ENCODE data around the gene SURF1. TPM values are rescaled to one million over a fixed set of nuclear protein-coding genes. Genes with fewer than 3 reads are reported as not detected.
"Not testable (repeated sequence)": the region's sequence is repeated elsewhere in the genome, so short reads cannot be mapped to it uniquely, and the experiment has no call there.

Gene SURF1
- total RNA-seq, 1 donor, result 22.9 TPM

DNA sequence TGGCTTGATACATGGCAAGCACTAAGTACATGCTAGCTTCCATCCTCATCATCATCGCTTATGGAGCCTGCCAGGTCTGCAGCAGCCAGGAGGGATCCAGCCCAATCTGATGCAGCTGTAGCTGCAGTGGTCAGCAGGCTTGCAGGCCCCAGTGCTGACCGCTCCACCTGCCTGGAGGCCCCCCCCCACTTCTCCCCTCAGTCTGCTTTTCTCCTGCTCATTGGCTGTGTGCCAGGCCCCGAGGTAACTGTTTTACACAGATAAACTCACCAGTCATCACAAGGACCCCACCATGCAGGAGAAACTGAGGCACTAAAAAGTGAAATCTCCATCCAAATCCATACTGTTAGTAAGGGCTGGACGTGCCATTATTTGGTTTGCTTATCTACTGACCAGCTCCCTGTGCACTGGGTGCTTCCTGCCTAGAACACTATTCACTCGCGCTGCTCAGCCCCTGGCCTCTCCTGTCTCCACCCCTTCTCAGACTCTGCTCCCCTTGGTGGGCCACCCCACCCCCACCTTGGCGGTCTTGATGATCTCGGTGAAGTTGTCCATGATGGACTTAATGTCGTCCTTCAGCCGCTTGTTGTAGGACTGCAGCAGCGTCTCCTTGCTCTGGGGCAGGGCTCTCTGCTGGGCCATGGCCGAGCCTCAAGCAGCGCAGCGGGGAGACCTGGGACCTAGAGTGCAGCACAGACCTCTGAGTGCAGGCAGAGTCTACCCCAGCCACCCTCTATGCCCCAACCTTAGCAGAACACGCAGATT lies 10.1 kb downstream of the SURF1 start:
- DNase-seq (ENCODE audit: low read depth in 2 of 3, low spot score in 2 of 3), result no peak

- DNase-seq (ENCODE audit: low read depth in 2 of 3, low spot score in 2 of 3), result no peak
Measured at GRCh38 chr9:133345596-133345995, 10.7 kb downstream of the SURF1 start.

DNA sequence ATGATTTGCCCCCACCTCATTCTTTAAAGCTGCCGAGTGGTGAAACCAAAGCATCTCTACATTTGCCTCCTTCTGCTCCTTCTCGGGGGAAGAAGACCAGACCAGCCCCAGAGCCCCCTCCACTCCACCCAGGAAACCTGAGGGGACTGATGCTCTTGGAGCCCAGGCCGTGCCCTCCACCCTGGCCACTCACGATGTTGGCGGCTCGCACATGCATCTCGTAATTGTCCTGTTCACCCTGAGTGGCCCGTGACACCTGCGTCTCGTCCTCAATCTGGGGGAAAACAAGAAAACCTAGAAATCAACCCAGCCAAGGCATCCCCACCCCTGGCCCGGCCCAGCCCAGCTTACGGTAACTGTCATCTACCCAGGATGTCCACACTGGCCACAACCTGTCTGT lies 11.3 kb downstream of the SURF1 start:
- no peak for DNase-seq (ENCODE audit: low read depth in 2 of 3, low spot score in 2 of 3)

GRCh38 chr9:133344071-133344470 lies 12.2 kb downstream of the SURF1 start:
- no peak for DNase-seq (ENCODE audit: low read depth in 2 of 3, low spot score in 2 of 3)

DNA sequence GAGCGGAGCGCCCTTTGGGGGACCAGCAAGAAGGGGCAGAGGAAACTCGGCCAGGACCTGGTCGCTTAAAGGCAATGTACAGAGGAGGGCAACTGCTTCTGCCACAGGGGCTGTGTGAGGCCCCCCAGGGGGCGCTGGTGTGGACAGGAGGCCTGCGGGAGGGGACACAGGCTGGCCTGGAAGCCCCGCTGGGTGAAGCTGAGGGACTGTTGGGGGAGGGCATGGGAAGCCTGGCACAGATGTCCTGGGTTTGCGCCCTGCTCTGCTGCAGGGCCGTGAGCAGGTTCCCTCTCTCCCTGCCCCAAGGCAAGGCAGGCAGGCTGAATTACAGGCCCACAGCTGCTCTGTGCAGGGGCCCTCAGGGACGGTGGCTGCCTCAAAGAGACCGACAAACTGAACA lies 13.7 kb downstream of the SURF1 start:
- DNase-seq (ENCODE audit: low read depth in 2 of 3, low spot score in 2 of 3), result peak in 1 of 3 donors; percentile 32

DNA sequence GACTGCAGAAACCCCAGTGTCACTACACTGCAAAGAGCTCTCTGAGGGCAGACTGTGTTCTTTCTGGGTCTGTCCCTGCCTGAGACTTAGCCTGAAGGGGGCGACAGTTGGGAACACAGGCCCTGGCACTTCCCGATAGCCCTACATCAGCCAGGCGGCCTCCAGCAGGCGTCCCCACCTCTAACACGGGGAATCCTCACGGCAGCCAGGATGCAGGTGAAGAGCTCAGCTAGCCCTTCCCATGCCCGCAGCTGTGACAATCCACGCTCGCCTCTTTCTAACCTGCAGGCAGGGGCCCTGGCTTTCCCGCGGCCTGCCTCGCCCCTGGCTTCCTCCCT lies 14.2 kb downstream of the SURF1 start:
- no peak for DNase-seq (ENCODE audit: low read depth in 2 of 3, low spot score in 2 of 3)

- DNase-seq (ENCODE audit: low read depth in 2 of 3, low spot score in 2 of 3), result peak in 2 of 3 donors; percentile 56 to 74
Measured at GRCh38 chr9:133341369-133342068, 14.8 kb downstream of the SURF1 start.

DNA sequence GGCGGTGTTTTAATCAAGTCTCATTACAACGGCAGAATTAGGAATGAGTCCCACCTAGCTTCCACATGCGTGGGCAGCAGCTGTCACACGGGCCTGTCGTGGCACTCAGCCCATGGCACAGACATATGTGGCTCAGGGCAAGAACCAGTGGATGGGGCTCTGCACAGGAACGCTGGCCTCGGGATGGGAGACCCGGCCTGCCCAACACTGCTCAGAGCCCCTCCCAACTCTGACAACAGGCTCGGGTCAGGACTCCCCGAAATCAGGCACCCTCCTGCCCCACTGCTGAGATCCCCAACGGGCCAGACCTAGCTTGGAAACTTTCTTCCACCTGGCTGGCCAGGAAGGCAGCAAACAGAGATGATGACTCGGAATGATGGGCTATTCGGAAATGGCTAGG lies 15.4 kb downstream of the SURF1 start:
- no peak for DNase-seq (ENCODE audit: low read depth in 2 of 3, low spot score in 2 of 3)

- DNase-seq (ENCODE audit: low read depth in 2 of 3, low spot score in 2 of 3), result peak in 2 of 3 donors; percentile 23 to 56
Measured at GRCh38 chr9:133340256-133340655, 16.0 kb downstream of the SURF1 start.

- DNase-seq (ENCODE audit: low read depth in 2 of 3, low spot score in 2 of 3), result no peak
Measured at GRCh38 chr9:133339641-133340040, 16.6 kb downstream of the SURF1 start.

- DNase-seq (ENCODE audit: low read depth in 2 of 3, low spot score in 2 of 3), result peak; percentile 87 to 93 (median 92)
Measured at GRCh38 chr9:133335924-133336811, 20.1 kb downstream of the SURF1 start, which contains the start of gene SURF6. Gene SURF6, minus strand, starts transcription at chr9:133336188. Its CDS starts 56 bp downstream, at chr9:133336132.

DNA sequence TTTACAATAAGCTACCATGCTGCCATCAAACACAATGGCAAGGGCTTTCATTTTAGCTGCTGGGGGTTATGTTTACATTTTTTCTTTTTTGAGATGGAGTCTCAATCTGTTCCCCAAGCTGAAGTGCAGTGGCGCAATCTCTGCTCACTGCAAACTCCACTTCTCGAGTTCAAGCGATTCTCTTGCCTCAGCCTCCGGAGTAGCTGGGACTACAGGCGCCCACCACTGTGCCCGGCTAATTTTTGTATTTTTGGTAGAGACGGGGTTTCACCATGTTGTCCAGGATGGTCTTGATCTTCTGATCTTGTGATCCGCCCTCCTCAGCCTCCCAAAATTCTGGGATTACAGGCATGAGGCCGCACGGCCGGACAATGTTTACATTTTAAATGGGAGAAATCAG lies 21.4 kb downstream of the SURF1 start:
- DNase-seq (ENCODE audit: low read depth in 2 of 3, low spot score in 2 of 3), result not testable (repeated sequence)

DNA sequence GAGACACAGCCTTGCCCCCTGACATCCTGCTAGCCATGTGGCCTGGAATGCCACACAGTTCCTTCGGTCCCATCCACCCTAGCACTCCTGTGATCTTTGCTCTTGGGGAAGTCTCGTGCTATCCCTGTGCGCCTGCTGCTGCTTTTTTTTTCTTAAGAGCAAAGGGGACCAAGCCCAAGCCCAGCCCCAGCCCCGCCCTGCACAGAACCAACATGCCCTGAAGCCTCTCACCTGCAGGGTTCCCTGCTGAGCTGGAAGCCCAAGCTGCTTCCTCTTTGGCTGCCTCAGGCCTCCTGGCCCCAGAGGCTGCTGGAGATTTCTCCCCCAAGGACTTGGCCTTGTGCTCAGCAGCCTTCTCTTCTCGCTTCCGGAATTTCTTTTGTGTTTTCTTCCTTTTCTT lies 22.1 kb downstream of the SURF1 start:
- DNase-seq (ENCODE audit: low read depth in 2 of 3, low spot score in 2 of 3), result no peak

DNA sequence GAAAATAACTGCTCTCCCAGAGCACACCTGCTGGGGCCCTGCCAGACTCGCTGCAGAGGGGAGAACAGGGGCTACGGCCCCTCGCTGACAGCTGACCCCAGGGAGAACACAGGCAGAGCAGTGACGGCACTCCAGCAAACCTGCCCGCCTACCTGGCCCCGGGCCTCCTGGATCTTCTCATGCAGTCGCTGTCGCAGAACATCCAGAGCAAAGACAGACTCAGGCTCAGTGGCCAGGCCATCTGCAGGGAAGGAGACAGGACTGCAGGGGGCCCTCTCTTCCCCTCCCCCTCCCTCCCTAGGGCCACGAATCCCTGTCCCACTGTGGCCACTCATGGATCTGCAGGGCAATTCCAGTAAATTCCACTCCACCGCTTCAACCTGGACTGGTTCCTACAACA lies 22.7 kb downstream of the SURF1 start:
- DNase-seq (ENCODE audit: low read depth in 2 of 3, low spot score in 2 of 3), result no peak

DNA sequence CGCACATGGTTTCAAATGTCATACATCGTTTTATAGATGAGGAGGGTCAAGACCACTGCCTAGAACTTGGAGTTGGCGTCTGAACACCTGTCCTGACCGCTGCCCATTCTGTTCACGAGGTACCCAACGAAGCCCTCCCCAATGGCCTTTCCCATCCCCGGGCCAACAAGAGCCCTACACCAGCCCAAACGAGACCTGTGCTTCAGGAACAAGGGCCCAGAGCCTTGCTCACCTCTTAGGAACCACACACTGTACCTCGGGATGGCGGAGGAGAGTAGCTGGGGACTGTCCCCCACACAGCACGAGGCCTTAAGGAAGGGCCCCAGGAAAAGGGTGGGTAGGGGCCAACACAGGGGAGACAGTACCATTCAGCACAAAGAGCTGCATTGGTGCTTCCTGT lies 23.3 kb downstream of the SURF1 start:
- no peak for DNase-seq (ENCODE audit: low read depth in 2 of 3, low spot score in 2 of 3)

DNA sequence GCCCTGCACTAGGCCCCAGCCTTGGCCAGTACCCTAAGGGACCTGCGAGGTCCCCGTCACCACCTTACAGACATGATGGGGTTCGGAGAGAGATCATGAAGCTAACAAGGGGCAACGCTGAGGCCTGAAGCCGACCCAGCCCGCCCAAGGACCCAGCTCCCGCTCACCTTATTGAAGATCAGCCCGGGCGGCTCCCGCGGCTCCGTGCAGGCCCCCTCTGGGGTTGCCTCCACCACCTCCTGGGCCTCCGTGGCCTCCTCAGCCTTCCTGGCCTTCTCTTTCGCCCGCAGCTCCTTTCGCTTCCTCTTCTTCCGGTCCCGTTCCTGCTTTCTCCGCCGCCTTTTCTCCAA lies 23.9 kb downstream of the SURF1 start:
- no peak for DNase-seq (ENCODE audit: low read depth in 2 of 3, low spot score in 2 of 3)

DNA sequence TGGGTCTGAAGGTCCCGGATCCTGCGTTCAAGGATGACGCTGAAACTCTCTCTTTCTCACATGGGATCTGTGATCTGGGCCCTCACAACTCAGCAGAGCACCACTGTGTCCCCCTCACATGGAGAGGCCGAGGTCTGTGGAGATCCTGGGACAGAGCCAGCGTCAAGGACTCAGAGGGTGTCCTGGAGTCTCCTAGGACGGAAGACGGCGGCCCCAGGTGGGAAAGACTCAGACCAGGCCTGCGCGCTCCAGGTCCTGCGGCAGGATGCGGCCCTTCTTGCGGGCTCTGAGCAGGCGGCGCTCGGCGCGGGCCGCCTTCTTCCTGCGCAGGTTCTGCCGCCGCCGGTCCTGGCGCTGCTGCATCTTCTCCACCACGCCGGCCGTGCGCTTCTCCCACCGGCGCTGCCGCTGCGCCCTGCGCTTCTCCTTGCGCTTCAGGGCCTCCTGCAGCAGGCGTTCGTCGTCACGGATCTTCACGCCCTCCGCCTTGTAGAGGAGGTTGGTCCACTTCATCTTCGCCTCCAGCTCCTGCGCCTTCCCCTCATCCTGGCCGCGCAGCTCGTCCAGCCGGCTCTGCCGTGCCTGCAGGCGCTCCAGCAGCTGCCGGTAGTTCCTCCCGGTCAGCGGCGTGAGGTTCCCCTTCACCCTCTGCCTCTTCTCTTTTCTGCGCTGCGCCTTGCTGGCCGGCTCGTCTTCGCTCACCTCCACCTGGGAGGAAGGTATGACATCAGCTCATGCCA lies 24.5 kb downstream of the SURF1 start:
- no peak for DNase-seq (ENCODE audit: low read depth in 2 of 3, low spot score in 2 of 3)

DNA sequence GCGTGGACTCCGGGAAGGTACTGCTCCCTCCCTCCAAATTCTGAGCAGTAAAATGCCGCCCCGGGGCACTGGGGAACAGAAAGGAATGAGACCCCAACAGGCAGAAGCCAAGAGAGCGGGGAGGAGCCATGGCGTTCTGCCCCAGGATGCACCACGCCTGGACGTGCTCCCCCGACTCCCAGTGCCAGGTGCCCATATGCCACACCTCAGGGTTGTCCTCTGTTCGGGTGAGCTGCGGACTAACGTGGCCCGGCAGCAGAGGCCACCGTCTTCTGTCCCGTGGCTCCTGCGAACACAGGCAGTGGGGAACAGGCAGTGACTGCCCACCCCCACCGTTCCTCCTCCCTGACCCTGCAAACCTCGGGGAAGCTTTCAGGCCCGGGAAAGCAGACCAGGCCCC lies 25.1 kb downstream of the SURF1 start:
- DNase-seq (ENCODE audit: low read depth in 2 of 3, low spot score in 2 of 3), result no peak

- DNase-seq (ENCODE audit: low read depth in 2 of 3, low spot score in 2 of 3), result not testable (repeated sequence)
Measured at GRCh38 chr9:133329306-133330156, 26.8 kb downstream of the SURF1 start.
